Panc1 (cell line): Measurements from ENCODE around the gene ZNF609.

Source experiments
- POLR2AphosphoS5 ChIP-seq: IDR thresholded peaks from 2 replicates; pipeline ENCODE4 v1.6.1; 2012; ENCODE audit warnings: mild to moderate bottlenecking, low read depth, low read length, moderate library complexity
- SIN3A ChIP-seq: IDR thresholded peaks from 2 replicates; pipeline ENCODE4 v1.6.1; 2012; ENCODE audit warnings: low read depth, mild to moderate bottlenecking, low read length, moderate library complexity, borderline replicate concordance; ENCODE audit not compliant: insufficient read depth
- TF ChIP-seq, protein P1 (sequence below): fragments of 450-650 bp; IDR thresholded peaks from 2 replicates; pipeline ENCODE4 v1.5.1; 2017; ENCODE audit warnings: mild to moderate bottlenecking

DNA sequence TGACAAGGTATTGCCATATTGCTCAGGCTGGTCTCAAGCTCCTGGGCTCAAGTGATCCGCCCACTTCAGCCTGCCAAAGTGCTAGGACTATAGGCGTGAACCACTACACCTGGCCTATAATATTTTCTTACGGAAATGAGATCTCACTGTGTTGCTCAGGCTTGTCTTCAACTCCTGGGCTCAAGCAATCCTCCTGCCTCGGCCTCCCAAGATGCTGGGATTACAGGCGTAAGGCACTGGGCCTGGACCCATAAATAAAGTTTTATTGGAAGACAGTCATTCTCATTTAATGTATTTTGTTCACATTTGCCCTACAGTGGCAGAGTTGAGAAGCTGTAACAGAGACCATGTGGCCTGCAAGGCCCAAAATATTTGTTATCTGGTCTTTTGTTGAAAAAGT, 173.0 kb downstream of the ZNF609 start:
- no peak for TF ChIP-seq SIN3A
- no peak for TF ChIP-seq POLR2AphosphoS5
- TF ChIP-seq, protein P1, sequence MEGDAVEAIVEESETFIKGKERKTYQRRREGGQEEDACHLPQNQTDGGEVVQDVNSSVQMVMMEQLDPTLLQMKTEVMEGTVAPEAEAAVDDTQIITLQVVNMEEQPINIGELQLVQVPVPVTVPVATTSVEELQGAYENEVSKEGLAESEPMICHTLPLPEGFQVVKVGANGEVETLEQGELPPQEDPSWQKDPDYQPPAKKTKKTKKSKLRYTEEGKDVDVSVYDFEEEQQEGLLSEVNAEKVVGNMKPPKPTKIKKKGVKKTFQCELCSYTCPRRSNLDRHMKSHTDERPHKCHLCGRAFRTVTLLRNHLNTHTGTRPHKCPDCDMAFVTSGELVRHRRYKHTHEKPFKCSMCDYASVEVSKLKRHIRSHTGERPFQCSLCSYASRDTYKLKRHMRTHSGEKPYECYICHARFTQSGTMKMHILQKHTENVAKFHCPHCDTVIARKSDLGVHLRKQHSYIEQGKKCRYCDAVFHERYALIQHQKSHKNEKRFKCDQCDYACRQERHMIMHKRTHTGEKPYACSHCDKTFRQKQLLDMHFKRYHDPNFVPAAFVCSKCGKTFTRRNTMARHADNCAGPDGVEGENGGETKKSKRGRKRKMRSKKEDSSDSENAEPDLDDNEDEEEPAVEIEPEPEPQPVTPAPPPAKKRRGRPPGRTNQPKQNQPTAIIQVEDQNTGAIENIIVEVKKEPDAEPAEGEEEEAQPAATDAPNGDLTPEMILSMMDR: no peak
